GM18520 (cell line): ENCODE measurements around the gene HSPG2.
"Not testable (repeated sequence)": the region's sequence is repeated elsewhere in the genome, so short reads cannot be mapped to it uniquely, and the experiment has no call there.

Source experiments
- ATAC-seq: cut with Tn5 transposase; IDR thresholded peaks from one replicate; pipeline ENCODE4 v1.9.1; 2021; ENCODE audit not compliant: unreplicated experiment

The HSPG2 gene

DNA sequence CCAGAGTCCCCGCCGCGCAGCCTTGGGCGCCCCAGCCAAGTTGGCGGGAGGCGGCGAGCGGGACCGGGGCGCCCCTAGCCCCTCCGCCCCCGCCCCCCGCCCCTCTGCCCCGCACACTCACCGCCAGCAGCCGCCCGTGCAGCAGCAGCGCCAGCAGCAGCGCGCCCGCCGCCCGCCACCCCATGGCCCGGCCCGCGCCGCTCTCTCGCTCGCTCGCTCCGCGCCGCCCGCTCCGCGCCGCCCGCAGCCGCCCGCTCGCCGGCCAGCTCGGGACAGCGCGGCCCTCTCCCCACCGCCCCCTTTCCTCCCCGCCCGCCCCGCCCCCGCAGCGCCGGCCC lies at the start of gene HSPG2:
Gene HSPG2, minus strand, starts transcription at position 277 of the 338 bp plus-strand sequence. Its CDS starts 93 bp downstream, at position 184.
- ATAC-seq: no peak

DNA sequence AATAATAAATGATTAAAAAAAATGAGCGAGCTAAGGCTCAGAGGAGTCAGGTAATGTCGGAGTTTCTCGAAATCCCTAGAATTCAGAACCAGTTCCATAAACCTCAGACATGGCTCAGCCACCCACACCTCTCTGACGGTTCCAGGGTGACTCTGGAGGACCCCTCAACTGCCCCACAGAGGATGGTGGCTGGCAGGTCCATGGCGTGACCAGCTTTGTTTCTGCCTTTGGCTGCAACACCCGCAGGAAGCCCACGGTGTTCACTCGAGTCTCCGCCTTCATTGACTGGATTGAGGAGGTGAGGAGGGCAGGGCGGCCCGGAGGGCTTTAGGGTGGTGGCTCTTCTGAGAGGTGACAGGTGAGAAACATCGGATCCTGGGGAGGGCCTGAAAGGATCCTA lies 49.3 kb upstream of the HSPG2 start:
- not testable (repeated sequence) for ATAC-seq

DNA sequence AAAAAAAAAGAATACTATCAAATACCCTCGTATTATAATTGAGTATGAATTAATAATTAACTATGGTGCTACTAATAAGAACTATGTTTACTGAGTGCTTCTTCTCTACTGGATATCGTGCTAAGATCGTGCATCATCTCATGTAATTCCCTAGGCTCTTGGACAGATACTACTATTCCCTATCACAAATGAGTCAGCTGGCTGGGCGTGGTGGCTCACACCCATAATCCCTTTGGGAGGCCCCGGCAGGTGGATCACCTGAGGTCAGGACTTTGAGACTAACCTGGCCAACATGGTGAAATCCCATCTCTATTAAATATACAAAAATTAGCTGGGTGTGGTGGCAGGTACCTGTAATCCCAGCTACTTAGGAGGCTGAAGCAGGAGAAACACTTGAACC lies 48.8 kb upstream of the HSPG2 start:
- not testable (repeated sequence) for ATAC-seq

DNA sequence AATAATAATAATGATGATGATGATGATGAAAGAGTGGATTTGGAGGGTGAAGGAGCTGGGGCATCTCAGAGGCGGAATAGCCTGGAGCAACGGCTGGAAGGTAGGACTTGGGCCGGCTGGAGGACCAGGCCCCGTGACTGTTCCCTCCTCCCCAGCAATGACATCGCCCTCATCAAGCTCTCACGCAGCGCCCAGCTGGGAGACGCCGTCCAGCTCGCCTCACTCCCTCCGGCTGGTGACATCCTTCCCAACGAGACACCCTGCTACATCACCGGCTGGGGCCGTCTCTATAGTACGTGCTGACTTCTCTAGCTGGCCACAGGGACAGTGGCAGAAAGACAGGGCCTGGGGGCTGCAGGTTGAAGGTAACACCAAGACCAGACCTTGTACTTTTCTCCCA lies 46.4 kb upstream of the HSPG2 start:
- not testable (repeated sequence) for ATAC-seq

DNA sequence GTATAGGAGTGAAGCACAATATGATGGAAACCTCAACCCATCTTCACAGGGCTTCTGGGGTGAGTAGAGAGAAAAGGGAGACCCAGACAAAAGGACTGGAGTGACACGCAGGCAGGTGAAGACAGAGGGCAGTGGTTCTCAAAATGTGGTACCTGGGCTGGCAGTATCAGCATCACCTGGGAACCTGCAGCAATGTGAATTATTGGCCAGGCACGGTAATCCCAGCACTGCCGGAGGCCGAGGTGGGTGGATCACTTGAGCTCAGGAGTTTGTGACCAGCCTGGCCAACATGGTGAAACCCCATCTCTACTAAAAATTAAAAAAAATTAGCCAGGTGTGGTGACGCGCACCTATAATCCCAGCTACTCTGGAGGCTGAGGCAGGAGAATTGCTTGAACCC lies 45.0 kb upstream of the HSPG2 start:
- ATAC-seq: not testable (repeated sequence)

DNA sequence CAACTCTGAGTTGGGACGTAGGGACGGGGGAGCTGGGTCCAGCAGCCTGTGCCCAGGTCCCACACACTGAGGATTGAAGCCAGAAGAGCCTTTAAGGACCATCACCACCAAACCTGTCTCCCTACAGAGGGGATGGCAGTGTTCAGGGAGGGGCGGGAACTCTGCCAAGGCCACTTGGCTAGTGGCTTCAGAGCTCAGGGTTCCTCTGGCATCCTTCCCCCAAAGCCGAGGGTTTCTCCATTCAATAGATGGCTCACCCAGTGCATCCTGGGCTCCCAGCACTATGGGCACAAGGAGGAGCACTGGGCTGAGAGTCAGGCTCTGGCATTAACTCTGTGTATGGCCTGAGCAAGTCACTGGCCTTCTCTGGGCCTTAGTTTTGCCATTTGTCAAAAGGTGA lies 44.1 kb upstream of the HSPG2 start:
- ATAC-seq: not testable (repeated sequence)

DNA sequence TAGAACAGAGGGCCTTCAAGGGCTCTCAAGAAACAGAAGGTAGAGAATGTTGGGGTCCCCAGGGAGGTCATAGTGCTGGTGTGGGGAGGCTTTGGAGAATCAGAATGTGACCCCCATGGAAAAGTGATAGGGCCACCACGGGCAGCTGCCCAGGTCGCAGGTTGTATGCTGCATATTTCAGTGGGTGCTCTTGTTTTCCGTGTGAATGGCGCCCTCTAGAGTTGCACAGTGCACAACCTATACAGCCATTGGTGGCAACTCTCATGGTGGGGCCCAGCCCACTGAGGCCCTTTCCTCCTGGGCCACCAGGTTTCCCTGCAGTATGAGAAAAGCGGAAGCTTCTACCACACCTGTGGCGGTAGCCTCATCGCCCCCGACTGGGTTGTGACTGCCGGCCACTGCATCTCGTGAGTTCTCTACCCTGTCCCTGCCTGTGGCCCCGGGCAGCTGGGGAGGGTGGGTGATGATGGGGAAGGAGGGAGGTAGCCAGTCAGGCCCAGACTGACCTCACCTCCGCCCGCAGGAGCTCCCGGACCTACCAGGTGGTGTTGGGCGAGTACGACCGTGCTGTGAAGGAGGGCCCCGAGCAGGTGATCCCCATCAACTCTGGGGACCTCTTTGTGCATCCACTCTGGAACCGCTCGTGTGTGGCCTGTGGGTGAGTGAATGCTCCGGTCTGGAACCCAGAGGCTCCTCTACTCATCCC lies 43.6 kb upstream of the HSPG2 start:
- not testable (repeated sequence) for ATAC-seq

- ATAC-seq: not testable (repeated sequence)
Observed at GRCh38 chr1:21978209-21978608, 41.1 kb upstream of the HSPG2 start.

DNA sequence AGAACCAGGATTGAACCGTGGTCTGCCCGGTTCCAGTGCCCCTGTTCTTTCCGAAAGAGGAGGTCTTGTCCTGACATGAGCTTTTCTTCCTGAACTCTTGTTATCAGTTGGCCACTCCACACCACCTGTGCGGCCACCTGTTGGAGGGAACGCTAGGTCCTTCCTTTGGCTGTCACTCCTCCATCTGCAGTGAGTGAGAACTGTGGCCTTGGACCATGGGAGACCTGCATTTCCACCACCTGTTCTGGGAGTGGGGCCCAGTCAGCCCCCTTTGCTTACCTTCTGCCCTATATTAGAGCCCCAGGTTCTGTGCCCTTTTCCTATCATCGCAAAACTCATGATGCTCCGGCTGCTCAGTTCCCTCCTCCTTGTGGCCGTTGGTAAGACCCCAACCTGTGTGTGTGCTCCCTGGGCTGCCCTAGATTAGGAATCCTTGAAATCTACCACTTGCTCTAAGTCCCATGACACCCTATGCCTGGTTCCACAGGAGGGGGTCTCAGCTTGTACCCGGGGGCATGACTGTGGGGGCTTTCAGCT lies 39.7 kb upstream of the HSPG2 start, which contains the start of gene CELA3B:
Gene CELA3B, plus strand, starts transcription at position 320 of the 537 bp plus-strand sequence. Its CDS starts 18 bp downstream, at position 338.
- not testable (repeated sequence) for ATAC-seq

- not testable (repeated sequence) for ATAC-seq
Observed at GRCh38 chr1:21975296-21975695, 38.2 kb upstream of the HSPG2 start.

DNA sequence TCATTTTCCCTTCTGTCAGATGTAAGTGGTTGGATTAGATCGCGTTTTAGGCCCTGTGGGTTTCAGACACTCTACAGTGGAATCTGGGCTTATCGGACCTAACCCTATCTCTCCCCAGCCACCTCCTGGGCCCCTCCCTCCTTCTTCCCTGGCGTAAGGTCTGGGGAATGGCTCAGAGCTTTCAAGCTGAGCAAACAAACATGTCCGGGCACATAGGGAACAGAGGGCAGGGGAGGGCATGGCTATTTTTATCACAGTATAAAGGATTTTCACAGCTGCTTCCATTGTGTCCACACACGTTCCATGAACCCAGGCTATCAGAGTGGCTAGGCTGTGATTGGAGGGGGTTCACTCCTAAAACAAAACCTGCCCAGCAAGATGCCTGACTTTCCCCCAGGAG lies 37.6 kb upstream of the HSPG2 start:
- not testable (repeated sequence) for ATAC-seq

GRCh38 chr1:21973948-21974347 lies 36.8 kb upstream of the HSPG2 start:
- not testable (repeated sequence) for ATAC-seq

DNA sequence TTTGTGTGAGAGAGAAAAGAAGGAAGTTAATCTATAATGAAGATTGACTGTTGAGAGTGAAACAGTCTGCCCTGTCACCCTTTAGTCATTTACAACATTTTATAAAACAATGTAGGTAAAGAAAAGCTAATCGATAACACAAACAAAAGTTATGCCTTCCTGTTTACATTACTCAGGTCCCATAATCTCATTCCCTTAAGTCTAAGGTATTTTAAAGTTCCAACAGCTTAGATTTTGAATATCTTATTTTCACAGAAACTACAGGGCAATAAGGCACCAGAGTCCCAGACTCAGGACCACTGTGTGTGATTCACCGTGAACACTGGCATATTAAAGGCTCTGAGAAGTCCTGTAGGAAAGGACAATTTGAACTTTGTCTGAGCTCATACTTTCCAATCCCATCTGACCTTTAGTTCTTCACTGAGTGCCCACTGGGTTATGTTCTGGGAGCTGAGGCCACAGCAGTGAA lies 35.9 kb upstream of the HSPG2 start:
- ATAC-seq: not testable (repeated sequence)

- ATAC-seq: not testable (repeated sequence)
Observed at GRCh38 chr1:21970523-21970922, 33.4 kb upstream of the HSPG2 start.

GRCh38 chr1:21969066-21969465 lies 32.0 kb upstream of the HSPG2 start:
- not testable (repeated sequence) for ATAC-seq

- ATAC-seq: not testable (repeated sequence)
Observed at GRCh38 chr1:21967216-21967615, 30.1 kb upstream of the HSPG2 start.

DNA sequence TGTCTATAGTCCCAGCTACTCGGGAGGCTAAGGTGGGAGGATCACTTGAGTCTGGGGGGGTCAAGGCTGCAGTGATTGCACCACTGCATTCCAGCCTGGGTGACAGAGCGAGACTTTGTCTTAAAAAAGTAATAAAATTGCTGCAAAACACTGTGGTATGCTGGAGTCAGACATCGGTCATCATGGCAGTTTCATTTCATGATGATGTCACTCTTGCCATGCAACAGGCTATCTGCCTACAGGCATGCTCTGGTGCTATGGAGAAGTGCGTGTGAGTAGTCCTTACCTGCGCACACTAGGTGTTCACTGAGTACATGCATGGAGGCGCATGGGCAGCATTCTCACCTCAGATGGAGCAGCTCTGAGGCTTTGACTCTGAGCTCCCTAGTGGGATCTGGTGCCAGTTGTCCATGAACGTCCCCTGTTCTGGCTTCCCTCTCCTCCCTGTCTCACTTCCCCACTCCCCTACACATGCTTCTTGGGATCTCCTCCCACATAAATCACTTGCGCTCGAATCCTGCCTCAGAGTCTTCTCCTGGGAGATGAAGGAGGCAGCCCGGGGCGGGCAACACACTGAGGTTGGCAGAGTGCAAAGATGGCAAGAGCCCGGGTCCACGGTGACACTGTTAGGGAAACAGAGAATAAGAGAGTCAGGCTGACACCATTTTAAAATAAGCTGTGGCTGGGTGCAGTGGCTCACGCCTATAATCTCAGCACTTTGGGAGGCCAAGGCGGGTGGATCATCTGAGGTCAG lies 29.3 kb upstream of the HSPG2 start:
- no peak for ATAC-seq

- no peak for ATAC-seq
Observed at GRCh38 chr1:21963477-21964217, 26.5 kb upstream of the HSPG2 start.

- no peak for ATAC-seq
Observed at GRCh38 chr1:21961799-21962198, 24.7 kb upstream of the HSPG2 start.

DNA sequence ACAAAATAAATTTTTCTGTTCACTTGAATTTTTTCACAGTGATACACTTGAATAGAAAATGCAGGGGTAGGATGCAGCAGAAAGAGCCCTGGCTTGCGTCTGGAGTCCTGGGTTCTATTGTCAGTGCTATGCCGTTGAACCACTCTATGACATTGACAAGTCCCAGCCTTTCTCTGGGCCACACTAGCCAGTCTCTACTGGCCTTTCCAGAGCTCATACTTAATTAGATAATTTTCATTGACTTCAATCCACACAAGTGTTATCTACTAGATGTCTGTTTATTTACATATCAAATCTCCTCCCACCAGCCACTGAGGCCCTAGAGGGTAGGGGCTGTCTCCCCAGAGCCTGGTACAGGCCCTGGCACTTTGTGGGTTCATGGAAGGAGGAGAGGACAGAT lies 24.2 kb upstream of the HSPG2 start:
- ATAC-seq: no peak
